Measurements from ENCODE around the gene TP53I13.

The TP53I13 gene

DNA sequence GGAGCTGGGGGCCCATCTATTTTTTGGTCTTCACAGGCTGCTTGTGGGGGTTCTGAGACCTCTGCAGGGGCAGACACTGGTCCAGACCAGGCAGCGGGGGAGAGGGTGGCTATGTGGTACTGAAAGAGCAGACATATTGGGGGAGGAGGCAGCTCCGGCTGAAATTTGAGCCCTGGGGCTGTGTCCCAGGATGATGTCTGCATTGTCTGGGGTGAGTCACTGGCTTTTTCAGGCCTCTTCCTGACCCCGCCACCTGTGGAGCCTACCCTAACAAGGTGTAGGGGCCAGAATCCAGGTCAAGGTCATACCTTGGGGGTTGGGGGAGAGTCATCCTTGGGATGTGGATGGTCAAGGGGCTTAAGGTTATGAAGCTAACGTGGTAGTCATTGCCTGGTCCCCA, 51.8 kb downstream of the TP53I13 start:
- H3K27me3 ChIP-seq (replicated peaks; ENCODE audit: control insufficient read depth, insufficient read depth, low read length) = peaks cover 2% of the 10 kb centered on the region
- DNase-seq (ENCODE audit: extremely low read depth, insufficient read length) = no peak
- H3K4me3 ChIP-seq (replicated peaks; ENCODE audit: low read depth, low read length) = no peak overlapping the region
- H3K36me3 ChIP-seq (ENCODE audit: control insufficient read depth, insufficient read depth, low read length) = no peaks in the 10 kb centered on the region
- TF ChIP-seq, protein P1, sequence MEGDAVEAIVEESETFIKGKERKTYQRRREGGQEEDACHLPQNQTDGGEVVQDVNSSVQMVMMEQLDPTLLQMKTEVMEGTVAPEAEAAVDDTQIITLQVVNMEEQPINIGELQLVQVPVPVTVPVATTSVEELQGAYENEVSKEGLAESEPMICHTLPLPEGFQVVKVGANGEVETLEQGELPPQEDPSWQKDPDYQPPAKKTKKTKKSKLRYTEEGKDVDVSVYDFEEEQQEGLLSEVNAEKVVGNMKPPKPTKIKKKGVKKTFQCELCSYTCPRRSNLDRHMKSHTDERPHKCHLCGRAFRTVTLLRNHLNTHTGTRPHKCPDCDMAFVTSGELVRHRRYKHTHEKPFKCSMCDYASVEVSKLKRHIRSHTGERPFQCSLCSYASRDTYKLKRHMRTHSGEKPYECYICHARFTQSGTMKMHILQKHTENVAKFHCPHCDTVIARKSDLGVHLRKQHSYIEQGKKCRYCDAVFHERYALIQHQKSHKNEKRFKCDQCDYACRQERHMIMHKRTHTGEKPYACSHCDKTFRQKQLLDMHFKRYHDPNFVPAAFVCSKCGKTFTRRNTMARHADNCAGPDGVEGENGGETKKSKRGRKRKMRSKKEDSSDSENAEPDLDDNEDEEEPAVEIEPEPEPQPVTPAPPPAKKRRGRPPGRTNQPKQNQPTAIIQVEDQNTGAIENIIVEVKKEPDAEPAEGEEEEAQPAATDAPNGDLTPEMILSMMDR (IDR thresholded peaks at IDR 0.05; ENCODE audit: insufficient read depth, low read length, poor library complexity, severe bottlenecking) = no peak

DNA sequence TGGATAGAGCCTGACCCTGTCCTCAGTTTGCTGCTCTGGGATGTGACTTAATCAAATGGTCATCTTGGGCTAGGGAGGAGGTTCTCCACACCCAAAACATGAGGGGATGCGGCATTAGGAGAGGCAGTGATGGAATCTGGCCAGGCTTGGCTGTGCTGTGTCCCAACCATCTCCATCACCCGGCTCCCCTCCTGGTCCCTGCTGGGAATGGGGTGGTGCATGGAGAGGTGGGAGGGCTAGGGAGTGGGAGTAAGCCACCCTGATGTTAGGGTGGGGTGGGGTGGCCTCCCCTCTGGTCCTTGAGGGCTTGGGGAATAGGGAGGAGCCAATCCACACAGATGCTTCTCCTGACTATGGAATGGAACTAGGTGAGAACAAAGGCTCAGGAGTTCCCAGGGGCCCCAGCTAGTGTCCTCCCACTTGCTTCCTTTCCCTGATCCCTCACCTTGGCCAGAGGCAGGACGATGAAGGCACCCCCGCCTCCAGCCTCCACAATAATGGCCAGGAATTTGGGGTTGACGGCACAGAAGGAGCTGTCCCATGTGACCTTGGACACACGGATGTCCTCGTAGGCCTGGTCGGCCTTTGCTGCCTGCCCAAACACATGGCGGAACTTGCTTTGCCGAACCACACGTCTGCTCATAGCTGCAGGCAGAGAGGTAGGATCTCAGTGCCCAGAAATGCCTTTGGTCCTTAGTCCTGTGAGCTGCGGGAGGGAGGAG, 52.4 kb downstream of the TP53I13 start:
- Histone ChIP-seq H3K27me3 (replicated peaks; ENCODE audit: control insufficient read depth, insufficient read depth, low read length) (peaks cover 2% of the 10 kb centered on the region), H3K4me3 (replicated peaks; ENCODE audit: low read depth, low read length) (no peak overlapping the region), H3K36me3 (ENCODE audit: control insufficient read depth, insufficient read depth, low read length) (no peaks in the 10 kb centered on the region)
- DNase-seq (ENCODE audit: extremely low read depth, insufficient read length) = no peak
- TF ChIP-seq, protein P1 (IDR thresholded peaks at IDR 0.05; ENCODE audit: insufficient read depth, low read length, poor library complexity, severe bottlenecking) = no peak

DNA sequence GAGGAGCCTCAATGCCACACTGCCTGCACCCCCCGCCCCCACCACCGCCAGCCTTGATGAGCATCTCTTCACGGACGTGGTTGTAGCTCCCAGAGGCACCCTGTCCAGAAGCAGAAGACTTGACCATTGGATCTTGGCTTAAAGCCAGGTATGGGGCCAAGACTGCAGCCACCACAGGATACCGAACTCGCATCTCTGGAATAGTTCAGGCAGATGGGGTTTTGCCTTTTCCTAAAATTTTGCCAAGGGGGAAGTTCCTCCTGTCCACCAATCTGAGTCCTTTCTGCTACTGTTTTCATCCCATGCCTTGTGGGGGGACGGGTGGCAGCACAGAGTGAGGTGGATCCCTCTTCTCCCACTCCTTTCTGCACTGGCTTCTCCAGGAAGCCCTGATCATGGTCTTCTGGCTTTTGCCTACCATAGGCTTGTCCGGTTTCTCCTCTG, 53.3 kb downstream of the TP53I13 start:
- no peaks in the 10 kb centered on the region for H3K27me3 ChIP-seq (replicated peaks; ENCODE audit: control insufficient read depth, insufficient read depth, low read length)
- H3K4me3 ChIP-seq (replicated peaks; ENCODE audit: low read depth, low read length) = no peak overlapping the region
- TF ChIP-seq, protein P1 (IDR thresholded peaks at IDR 0.05; ENCODE audit: insufficient read depth, low read length, poor library complexity, severe bottlenecking) = no peak
- DNase-seq (ENCODE audit: extremely low read depth, insufficient read length) = no peak
- H3K36me3 ChIP-seq (ENCODE audit: control insufficient read depth, insufficient read depth, low read length) = no peaks in the 10 kb centered on the region
